ENCODE results near the gene DZANK1.
"Not testable (repeated sequence)": the region's sequence is repeated elsewhere in the genome, so short reads cannot be mapped to it uniquely, and the experiment has no call there.

DZANK1 gene

GRCh38 chr20:18436847-18437246 lies 30.0 kb downstream of the DZANK1 start:
- DNase-seq: no peak

DNA sequence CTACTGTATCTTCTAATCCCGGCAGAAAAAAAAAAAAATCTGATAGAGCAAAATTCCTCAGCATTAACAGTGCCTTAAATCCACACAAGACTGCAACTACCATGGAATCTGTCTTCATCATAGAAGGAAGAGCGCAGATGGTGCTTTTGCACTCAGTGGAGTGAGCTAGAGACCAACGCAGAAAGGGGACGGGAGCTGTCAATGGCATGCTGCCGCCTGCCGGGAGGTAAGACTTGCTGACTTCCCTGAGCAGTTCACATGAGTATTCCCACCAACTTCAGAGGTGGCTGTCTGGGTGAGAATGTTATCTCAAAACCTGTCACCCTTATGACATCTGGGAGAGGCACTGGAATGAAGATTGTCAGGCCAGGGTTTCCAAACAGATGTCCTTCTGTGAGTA lies 35.6 kb downstream of the DZANK1 start:
- no peak for DNase-seq

DNA sequence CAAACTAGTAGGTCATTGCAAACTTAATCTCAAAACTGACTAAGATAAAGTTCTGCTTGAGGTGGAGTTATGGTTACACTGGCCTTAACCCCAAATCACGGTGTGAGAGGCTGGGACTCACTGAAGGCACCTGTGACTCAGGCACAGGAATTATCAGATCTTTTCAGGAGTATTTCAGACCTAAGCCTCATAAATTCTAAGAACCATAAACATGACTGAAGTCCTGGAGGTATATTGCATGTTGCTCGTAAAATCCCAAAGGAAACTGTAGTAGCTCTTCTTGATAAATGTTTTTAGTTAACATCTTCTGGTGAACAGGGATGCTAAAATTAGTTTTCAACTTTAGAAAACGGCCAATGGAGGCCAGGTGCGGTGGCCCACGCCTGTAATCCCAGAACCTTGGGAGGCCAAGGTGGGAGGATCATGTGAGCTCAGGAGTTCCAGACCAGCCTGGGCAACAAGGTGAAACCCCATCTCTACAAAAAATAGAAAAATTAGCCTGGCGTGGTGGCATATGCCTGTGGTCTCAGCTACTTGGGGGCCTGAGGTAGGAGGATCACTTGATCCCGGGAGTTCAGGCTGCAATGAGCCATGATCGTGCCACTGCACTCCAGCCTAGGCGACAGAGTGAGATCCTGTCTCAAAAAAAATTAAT lies 36.5 kb downstream of the DZANK1 start:
- no peak for DNase-seq

GRCh38 chr20:18428490-18429173 lies 38.2 kb downstream of the DZANK1 start:
- DNase-seq: no peak

DNA sequence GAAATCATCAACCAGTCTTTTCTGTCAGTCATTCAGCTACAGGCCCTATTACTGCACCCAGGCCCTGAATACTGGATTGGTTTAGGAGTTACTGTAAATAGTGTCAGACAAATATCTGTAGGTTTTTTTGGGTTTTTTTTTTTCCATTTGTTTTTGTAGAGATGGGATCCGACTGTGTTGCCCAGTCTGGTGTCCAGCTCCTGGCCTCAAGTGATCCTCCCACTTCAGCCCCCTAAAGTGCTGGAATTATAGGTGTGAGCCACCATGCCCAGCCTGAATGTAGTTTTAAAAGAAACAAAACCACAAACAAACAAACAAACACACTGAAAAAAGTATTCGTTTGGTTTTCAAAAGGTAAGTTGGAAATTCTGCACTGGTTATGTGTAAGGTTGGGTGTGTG lies 39.6 kb downstream of the DZANK1 start:
- no peak for DNase-seq

DNA sequence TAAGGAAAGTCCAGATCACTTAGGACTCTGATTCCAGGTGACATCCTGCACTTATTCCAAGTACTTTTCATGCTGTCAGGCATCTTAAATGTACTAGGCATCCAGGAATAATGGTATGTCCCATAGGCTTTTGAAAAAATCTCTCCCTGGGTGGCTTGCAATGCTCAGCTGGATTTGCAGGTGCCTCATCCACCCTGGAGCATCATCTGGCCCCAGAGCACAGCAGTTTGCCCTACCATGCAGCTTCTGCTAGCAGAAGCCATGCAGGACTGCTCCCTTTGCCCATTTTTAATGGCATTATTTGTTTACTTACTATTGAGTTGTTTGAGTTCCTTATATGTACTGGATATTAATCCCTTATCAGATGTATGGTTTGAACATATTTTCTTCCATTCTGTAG lies 45.2 kb downstream of the DZANK1 start:
- no peak for DNase-seq

GRCh38 chr20:18416486-18416885 lies 50.3 kb downstream of the DZANK1 start:
- no peak for DNase-seq

GRCh38 chr20:18414140-18414539 lies 52.7 kb downstream of the DZANK1 start:
- no peak for DNase-seq

GRCh38 chr20:18412221-18412901 lies 54.5 kb downstream of the DZANK1 start:
- no peak for DNase-seq

GRCh38 chr20:18405826-18406225 lies 61.0 kb downstream of the DZANK1 start:
- DNase-seq: no peak

- no peak for DNase-seq
Measured at GRCh38 chr20:18404172-18404571, 62.7 kb downstream of the DZANK1 start.

DNA sequence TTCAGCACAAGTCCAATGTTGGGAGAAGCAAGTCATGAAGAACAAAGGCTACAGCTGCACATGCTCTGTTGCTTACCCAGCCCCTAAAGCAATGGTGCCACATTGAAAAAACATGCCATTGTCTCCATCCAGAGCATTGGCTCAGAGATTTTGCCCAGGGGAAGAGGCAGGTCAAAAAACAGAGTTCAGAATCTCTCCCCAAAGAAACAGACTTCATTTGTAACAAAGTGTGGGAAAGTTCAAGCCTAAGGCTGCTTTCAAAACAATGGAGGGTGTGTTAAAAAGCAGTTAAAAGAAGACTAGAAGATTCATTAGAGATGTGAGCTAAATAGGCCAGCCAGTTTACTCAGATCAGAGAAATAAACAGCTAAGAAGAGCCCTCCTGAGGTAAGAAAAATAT lies 63.6 kb downstream of the DZANK1 start:
- DNase-seq: no peak

DNA sequence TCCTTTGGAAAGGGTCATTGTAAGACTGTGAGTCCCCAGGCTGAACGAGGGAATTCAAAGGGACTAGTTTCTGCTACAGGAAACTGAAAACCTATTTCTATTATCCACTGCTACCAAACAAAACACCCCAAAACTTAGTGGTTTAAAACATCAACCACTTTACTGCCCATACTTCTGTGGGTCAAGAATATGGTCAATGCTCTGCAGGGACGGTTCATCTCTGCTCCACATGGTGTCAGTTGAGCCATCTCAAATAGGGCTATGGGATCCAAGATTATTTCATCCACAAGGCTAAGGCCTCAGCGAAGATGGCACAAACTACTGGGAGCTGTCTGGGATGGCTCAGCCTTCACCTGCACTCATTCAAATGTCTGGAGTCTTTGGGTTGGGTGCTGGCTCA lies 65.5 kb downstream of the DZANK1 start:
- no peak for DNase-seq

- no peak for DNase-seq
Measured at GRCh38 chr20:18400460-18400859, 66.4 kb downstream of the DZANK1 start.

- not testable (repeated sequence) for DNase-seq
Measured at GRCh38 chr20:18398713-18399112, 68.1 kb downstream of the DZANK1 start.

DNA sequence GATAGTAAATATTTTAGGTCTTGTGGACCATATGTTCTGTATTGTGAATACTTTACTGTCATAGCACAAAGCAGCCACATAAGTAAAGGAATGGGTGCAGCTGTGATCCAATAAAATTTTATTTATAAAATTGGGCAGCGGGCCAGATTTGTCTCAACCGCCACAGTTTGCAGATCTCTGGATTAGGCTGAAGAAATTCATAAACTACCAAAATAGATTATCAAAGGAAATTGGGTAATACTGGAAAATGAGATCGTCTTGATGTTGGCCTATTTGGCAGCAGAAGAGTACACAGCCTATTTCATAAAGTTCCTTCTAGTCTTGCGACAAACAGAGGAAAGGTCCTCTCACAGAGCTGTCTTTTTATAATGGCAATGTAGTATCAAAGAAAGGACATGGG lies 69.8 kb downstream of the DZANK1 start:
- DNase-seq: no peak

DNA sequence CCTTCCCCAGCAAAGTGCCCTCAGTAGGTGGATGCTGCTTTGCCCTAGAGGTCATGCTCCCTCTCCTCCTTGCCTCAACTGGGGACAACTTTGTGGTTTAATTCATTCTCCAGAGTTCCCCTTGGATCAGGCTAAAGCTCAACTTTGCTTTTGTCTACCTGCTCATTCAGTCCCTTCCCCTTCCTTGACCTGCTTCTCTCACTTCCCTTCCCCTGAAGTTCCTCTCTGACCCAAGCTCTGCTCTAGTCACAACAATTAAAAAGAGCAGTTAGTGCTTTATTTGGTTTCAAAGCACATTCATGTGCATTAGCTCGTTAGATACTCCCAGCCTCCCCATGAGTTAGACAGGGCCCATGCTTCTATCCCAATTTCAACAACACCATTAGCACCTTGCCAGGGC lies 71.3 kb downstream of the DZANK1 start:
- no peak for DNase-seq

- no peak for DNase-seq
Measured at GRCh38 chr20:18394363-18394762, 72.5 kb downstream of the DZANK1 start.

- DNase-seq: no peak
Measured at GRCh38 chr20:18391686-18392085, 75.1 kb downstream of the DZANK1 start.

- no peak for DNase-seq
Measured at GRCh38 chr20:18390201-18390600, 76.6 kb downstream of the DZANK1 start.

- no peak for DNase-seq
Measured at GRCh38 chr20:18388860-18389259, 78.0 kb downstream of the DZANK1 start.

DNA sequence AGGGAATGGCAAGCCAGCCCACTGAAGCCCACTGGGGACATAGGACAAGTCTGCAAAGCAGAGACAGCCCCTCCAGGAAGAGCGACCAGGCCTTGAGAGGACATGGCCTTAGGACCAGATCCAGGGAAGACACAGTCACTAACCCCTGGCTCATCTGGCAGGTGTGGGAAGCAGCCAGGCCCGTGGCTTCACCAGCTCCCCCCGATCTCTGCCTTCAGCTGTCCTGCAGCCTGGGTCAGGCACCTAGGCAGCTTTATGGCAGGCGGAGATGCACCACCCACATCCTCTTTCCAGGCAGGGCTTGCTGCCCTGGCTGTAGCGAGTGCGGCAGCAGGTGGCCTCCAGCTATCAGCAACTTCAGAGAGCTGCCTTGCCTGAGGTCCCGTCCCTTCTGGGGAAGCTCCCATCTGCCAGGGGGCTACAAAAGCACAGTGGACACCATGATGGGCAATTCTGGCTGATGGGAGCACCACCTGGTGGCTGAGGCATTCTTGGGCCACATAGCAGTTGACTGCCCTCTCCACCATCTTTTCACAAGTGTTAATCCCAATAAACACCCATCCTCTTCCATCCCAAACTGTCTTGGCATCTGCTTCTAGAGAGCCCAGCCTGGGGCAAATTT lies 85.8 kb downstream of the DZANK1 start:
- no peak for DNase-seq

GRCh38 chr20:18377896-18378481 lies 88.8 kb downstream of the DZANK1 start:
- no peak for DNase-seq
